HepG2 (cell line): ENCODE results near the gene TPBGL. TPM values are rescaled to one million over a fixed set of nuclear protein-coding genes. Genes with fewer than 3 reads are reported as not detected.

ENCODE experiments used
- ATAC-seq: fragments of 200-7000 bp; cut with Tn5 transposase; 3 replicates; pipeline ENCODE4 v1.9.1; 2020; ENCODE audit warnings: mild to moderate bottlenecking, moderate library complexity
- BruUV-seq: library from RNA; stranded (reverse); fragments of 400-500 nt; replicated peaks from 2 replicates; lab custom pipeline; 2021; lab: Mats Ljungman, UMichigan
- CTCF ChIA-PET: fragments of 300-600 bp; formaldehyde crosslinking; extraction: SDS; loops from one replicate; lab custom pipeline; 2021; ENCODE audit warnings: low total read pairs, inconsistent platforms, low intra/inter-chr PET ratio; lab: Yijun Ruan, JAX
- POLR2A ChIA-PET: fragments of 350-600 bp; sonication (Branson Sonifier 250); formaldehyde crosslinking; loops from one replicate; lab custom pipeline; 2020; ENCODE audit warnings: antibody characterized with exemption, inconsistent platforms; lab: Yijun Ruan, JAX
- DNase-seq: peaks from one replicate; pipeline ENCODE4 v3.0.0-alpha.2; 2015; ENCODE audit warnings: low spot score
- FAIRE-seq: peaks from 3 replicates; lab custom pipeline; 2011; peaks lifted over from hg19 to GRCh38; lab: Jason Lieb, UNC
- H2AFZ ChIP-seq: one replicate; pipeline ENCODE4 v1.6.1; 2011; ENCODE audit warnings: low read length, inconsistent platforms
- H3K27ac ChIP-seq: fragments of 300-600 bp; 3 replicates; pipeline ENCODE4 v1.8.0; 2011; ENCODE audit warnings: mixed run types, mild to moderate bottlenecking, mixed read lengths, low read length, inconsistent platforms; ENCODE audit not compliant: insufficient read depth; ENCODE audit errors: extremely low read length
- H3K27me3 ChIP-seq, 2 experiments: fragments of 200-600 bp in 1 of 2; 2 replicates in 1 of 2; 3 replicates in 1 of 2; pipeline versions ENCODE4 v1.6.0 to v1.8.0; 2011; ENCODE audit warnings: low read length in 2 of 2, mild to moderate bottlenecking in 2 of 2, moderate library complexity in 2 of 2, inconsistent platforms in 1 of 2; ENCODE audit not compliant: insufficient read depth in 2 of 2, control insufficient read depth in 1 of 2
- H3K36me3 ChIP-seq, 2 experiments: fragments of 200-600 bp in 1 of 2; replicated peaks in 1 of 2; 2 replicates in 1 of 2; 3 replicates in 1 of 2; pipeline versions ENCODE4 v1.5.1 to v1.8.0; 2011; ENCODE audit warnings: low read length in 2 of 2, inconsistent platforms in 1 of 2; ENCODE audit not compliant: insufficient read depth in 2 of 2, control insufficient read depth in 1 of 2
- H3K4me1 ChIP-seq: 2 replicates; pipeline ENCODE4 v1.5.1; 2012; ENCODE audit warnings: low read length, inconsistent platforms; ENCODE audit not compliant: insufficient read depth
- H3K4me2 ChIP-seq: 2 replicates; pipeline ENCODE4 v1.6.0; 2011; ENCODE audit warnings: low read depth, low read length, inconsistent platforms
- H3K4me3 ChIP-seq, 3 experiments: fragments of 200-600 bp in 1 of 3; sonication (generic), shearing (Covaris generic) in 1 of 3; replicated peaks in 1 of 3; 2 replicates each; pipeline ENCODE4 v1.5.1; 2011 to 2016; ENCODE audit warnings: low read length in 3 of 3, inconsistent platforms in 2 of 3, low read depth in 2 of 3, mild to moderate bottlenecking in 2 of 3, control low read depth in 1 of 3, mixed read lengths in 1 of 3; ENCODE audit not compliant: insufficient read depth in 1 of 3
- H3K79me2 ChIP-seq: one replicate; pipeline ENCODE4 v1.6.1; 2011; ENCODE audit warnings: low read length, inconsistent platforms; ENCODE audit not compliant: insufficient read depth
- H3K9ac ChIP-seq: 2 replicates; pipeline ENCODE4 v1.6.0; 2011; ENCODE audit warnings: mild to moderate bottlenecking, low read depth, low read length, inconsistent platforms; ENCODE audit not compliant: insufficient read depth
- H3K9me3 ChIP-seq: 2 replicates; pipeline ENCODE4 v1.5.1; 2012; ENCODE audit warnings: mild to moderate bottlenecking, low read length
- H4K20me1 ChIP-seq: 2 replicates; pipeline ENCODE4 v1.6.0; 2011; ENCODE audit warnings: inconsistent platforms, mild to moderate bottlenecking, low read length, moderate library complexity; ENCODE audit not compliant: insufficient read depth
- NFKB2 ChIP-seq: sonication (generic); formaldehyde crosslinking; IDR thresholded peaks from 2 replicates; pipeline ENCODE4 v1.4.0; 2020; ENCODE audit warnings: missing genetic modification reagents, borderline replicate concordance
- PITX1 ChIP-seq: sonication (generic); formaldehyde crosslinking; IDR thresholded peaks from 2 replicates; pipeline ENCODE4 v1.5.1; 2020; ENCODE audit warnings: mild to moderate bottlenecking, missing genetic modification reagents
- SKIL ChIP-seq: sonication (generic); formaldehyde crosslinking; IDR thresholded peaks from 2 replicates; pipeline ENCODE4 v1.8.0; 2022; ENCODE audit warnings: missing genetic modification reagents, mild to moderate bottlenecking, moderate library complexity, borderline replicate concordance
- SMARCC2 ChIP-seq: fragments of 450-650 bp; IDR thresholded peaks from 2 replicates; pipeline ENCODE4 v1.6.1; 2017; ENCODE audit warnings: antibody characterized with exemption, mild to moderate bottlenecking
- STAT6 ChIP-seq: sonication (generic); formaldehyde crosslinking; IDR thresholded peaks from 2 replicates; pipeline ENCODE4 v1.4.0; 2020; ENCODE audit warnings: missing genetic modification reagents, mild to moderate bottlenecking, borderline replicate concordance
- ZNF350 ChIP-seq: sonication (generic); formaldehyde crosslinking; IDR thresholded peaks from 2 replicates; pipeline ENCODE4 v1.4.0; 2020; ENCODE audit warnings: mild to moderate bottlenecking, low read depth, missing genetic modification reagents, borderline replicate concordance
- WGBS: methylation state at CpG from one replicate; pipeline ENCODE4 v1.1.6; 2017; ENCODE audit warnings: low lambda C conversion rate; 5-methylcytosine and 5-hydroxymethylcytosine counted together
- in situ Hi-C: cut with HindIII; loops from 2 replicates; pipeline ENCODE4 v1.10.0; 2017; ENCODE audit warnings: low pct_unique_long_range_greater_than_20kb; ENCODE audit not compliant: extremely low pct_ligation_motif_present
- intact Hi-C: fragments of 100-400 bp; cut with micrococcal nuclease; formaldehyde crosslinking; loops from one replicate; pipeline ENCODE4 v1.10.0; 2022; ENCODE audit not compliant: unreplicated experiment
- polyA plus RNA-seq, 8 experiments: library from polyadenylated mRNA; depleted of rRNA in 3 of 8; stranded (reverse) in 7 of 8; unstranded in 1 of 8; fragments of >200 nt; fragmentation: Illumina TruSeq in 4 of 8; extraction: Trizol in 4 of 8; gene quantifications; 2 replicates each; pipeline versions ENCODE4 v1.2.1 to v1.2.3, GENCODE V29; 2011 to 2016; ENCODE audit warnings: low read depth in 4 of 8, missing spikeins in 1 of 8, mixed read lengths in 1 of 8; ENCODE audit not compliant: insufficient read depth in 1 of 8
- total RNA-seq, 5 experiments: library from RNA; depleted of rRNA; stranded (reverse); fragments of >200 nt; fragmentation: Illumina TruSeq; extraction: Trizol; gene quantifications; 2 replicates each; pipeline ENCODE4 v1.2.3, GENCODE V29; 2016; ENCODE audit warnings: low read depth in 1 of 5

Gene TPBGL
- total and polyA plus RNA-seq, 2 of the 13 experiments (the other 11 are each of a cell fraction or from before 2014, with no cell fraction given): not detected

DNA sequence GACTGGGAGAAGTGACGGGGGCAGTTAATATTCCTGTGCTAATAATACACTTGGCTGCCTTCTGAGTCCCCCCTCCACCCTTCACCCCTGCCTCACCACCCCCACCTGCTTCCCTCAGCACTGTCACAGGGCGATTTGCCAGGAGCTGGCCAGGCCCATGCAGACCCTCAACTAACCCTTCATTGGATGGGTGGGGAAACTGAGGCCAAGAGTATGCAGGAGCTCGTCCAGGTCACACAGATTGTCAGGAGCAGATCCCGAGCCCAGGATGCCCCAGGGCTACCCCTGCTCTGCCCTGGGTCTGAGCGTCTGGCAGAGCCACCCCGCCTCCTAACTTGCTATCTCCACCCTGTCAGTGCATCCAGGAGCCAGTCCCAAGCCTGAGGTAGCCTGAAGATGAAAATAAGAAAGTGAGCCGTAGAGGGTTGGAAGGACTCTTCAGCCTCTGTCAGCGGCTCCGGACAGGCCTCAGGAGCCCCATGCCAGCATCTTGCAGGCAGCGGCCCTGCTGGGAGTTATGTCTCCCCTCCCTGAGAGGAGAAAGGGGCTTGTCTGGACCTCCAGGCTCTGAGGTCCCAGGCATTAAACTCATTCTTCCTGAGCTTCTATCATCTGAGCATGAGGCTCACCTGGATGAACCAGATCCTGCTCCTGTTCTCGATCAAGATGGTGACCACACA, 6.2 kb downstream of the TPBGL start:
- ChIA-PET POLR2A (no interaction called here), CTCF (interaction anchor here (3.1 to 4.9 kb wide), 2 partner anchors 105 to 317 kb away, joined by 31 to 72 read pairs; no protein-coding TSS in a partner anchor)
- FAIRE-seq: no peak
- Histone ChIP-seq H3K9ac (no peak overlapping the region), H3K27me3 (peaks cover 8 to 43% of the 10 kb centered on the region in 2 experiments), H3K79me2 (no peaks in the 10 kb centered on the region), H2AFZ (no peak overlapping the region), H3K36me3 (no peaks in the 10 kb centered on the region), H3K27ac (no peak overlapping the region), H4K20me1 (0 out of 2 replicates have a peak, but pooled peaks cover 2% of the 10 kb centered on the region), H3K4me2 (no peak overlapping the region), H3K9me3 (no peaks in the 10 kb centered on the region), H3K4me3 (no peak overlapping the region), H3K4me1 (peaks cover 12% of the 10 kb centered on the region; the same call in 1 of the 2 replicates)
- no peak for ATAC-seq
- in situ Hi-C loops (loop anchor here (5.0 to 10.0 kb wide), 4 partner anchors 35 to 312 kb away; no protein-coding TSS in a partner anchor), intact Hi-C loops (no loop called here)
- 18% methylated on average over 9 of the region's 11 CpGs for WGBS
- no TSS peak for BruUV-seq
- DNase-seq: no peak
- no peak for TF ChIP-seq SKIL
- TF ChIP-seq SMARCC2: no peak

DNA sequence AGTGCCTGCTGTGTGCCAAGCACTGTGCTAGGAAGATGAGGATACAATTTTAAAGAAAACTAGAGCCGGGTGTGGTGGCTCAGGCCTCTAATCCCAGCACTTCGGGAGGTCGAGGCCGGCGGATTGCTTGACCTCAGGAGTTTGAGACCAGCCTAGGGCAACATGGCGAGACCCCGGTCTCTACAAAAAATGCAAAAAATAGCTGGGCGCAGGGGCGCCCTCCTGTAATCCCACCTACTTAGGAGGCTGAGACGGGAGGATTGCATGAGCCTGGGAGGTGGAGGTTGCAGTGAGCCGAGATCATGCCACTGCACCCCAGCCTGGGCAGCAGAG, 8.3 kb downstream of the TPBGL start:
- Histone ChIP-seq H3K4me2 (no peak overlapping the region), H3K9ac (no peak overlapping the region), H3K9me3 (peaks cover 10% of the 10 kb centered on the region), H4K20me1 (no peaks in the 10 kb centered on the region), H3K27me3 (peaks cover 2 to 25% of the 10 kb centered on the region in 2 experiments; a peak in 4 of 5 replicates), H3K4me3 (no peak overlapping the region), H3K36me3 (no peaks in the 10 kb centered on the region), H2AFZ (no peak overlapping the region), H3K79me2 (no peaks in the 10 kb centered on the region), H3K27ac (no peak overlapping the region), H3K4me1 (peaks cover 5% of the 10 kb centered on the region; the same call in 1 of the 2 replicates)
- FAIRE-seq: no peak
- in situ Hi-C loops: loop anchor here (5.0 to 10.0 kb wide), 4 partner anchors 37 to 314 kb away; no protein-coding TSS in a partner anchor
- WGBS: 22% methylated on average over 11 of the region's 11 CpGs
- CTCF ChIA-PET: interaction anchor here (1.1 to 4.9 kb wide), 8 partner anchors 9 to 319 kb away, joined by 3 to 72 read pairs (median 8); partner anchors contain the start of gene TPBGL
- intact Hi-C loops: loop anchor here (1.0 to 2.0 kb wide), 4 partner anchors 44 to 320 kb away; no protein-coding TSS in a partner anchor
- POLR2A ChIA-PET: interaction anchor here (1.0 to 1.3 kb wide), 2 partner anchors 16 to 109 kb away, joined by 3 to 5 read pairs; no protein-coding TSS in a partner anchor
- no TSS peak for BruUV-seq
- DNase-seq: no peak
- TF ChIP-seq ZNF350 (CRISPR knock-in tag) (0 out of 2 replicates have a peak, but pooled peaks have one; percentile 3), NFKB2 (0 out of 2 replicates have a peak, but pooled peaks have one; percentile 5), STAT6 (0 out of 2 replicates have a peak, but pooled peaks have one; percentile 7), PITX1 (CRISPR knock-in tag) (no peak)
- no peak for ATAC-seq
